Stomach (tissue), 4 donors: ENCODE measurements around the gene FIGN.

Experiments used
- EP300 ChIP-seq: sonication (generic); formaldehyde crosslinking; IDR thresholded peaks from one replicate; pipeline ENCODE4 v1.6.1; 2017; ENCODE audit warnings: antibody characterized with exemption
- POLR2A ChIP-seq, 4 donors: fragments of 450-650 bp; IDR thresholded peaks; one replicate each; pipeline ENCODE4 v1.6.1; 2016; ENCODE audit warnings: antibody characterized with exemption in 4 of 4, control low read depth in 2 of 4, mild to moderate bottlenecking in 1 of 4, moderate library complexity in 1 of 4
- POLR2AphosphoS5 ChIP-seq, 3 donors: sonication (generic); formaldehyde crosslinking; IDR thresholded peaks; one replicate each; pipeline ENCODE4 v1.6.1; 2016; ENCODE audit warnings: antibody characterized with exemption in 3 of 3
- TF ChIP-seq, protein P1 (sequence below), 7 experiments: fragments of 450-650 bp in 4 of 7; fragments of 200-600 bp in 3 of 7; sonication (generic) in 3 of 7; IDR thresholded peaks; one replicate each; pipeline ENCODE4 v1.5.1; 2016 to 2019; ENCODE audit warnings: antibody characterized with exemption in 7 of 7, control low read depth in 2 of 7, mild to moderate bottlenecking in 1 of 7

DNA sequence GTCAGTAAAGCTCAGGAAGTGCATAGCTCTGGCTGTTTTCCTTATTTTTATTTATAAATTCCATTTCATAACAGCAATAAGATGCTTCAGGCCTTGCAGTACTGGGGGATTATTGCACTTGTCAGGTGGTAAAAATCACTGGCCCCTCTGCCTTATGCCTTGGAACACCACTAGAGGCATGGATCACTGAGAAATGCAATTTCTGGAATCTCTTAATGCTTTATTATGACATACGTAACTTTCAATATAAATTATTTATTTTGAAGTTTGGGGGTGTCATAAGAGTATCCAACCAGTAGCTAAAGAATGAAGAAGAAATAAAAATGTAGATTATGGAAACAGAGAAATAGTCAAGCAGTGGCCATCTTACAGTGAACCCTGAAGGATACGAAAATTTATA, 183.1 kb downstream of the FIGN start:
- TF ChIP-seq, protein P1, sequence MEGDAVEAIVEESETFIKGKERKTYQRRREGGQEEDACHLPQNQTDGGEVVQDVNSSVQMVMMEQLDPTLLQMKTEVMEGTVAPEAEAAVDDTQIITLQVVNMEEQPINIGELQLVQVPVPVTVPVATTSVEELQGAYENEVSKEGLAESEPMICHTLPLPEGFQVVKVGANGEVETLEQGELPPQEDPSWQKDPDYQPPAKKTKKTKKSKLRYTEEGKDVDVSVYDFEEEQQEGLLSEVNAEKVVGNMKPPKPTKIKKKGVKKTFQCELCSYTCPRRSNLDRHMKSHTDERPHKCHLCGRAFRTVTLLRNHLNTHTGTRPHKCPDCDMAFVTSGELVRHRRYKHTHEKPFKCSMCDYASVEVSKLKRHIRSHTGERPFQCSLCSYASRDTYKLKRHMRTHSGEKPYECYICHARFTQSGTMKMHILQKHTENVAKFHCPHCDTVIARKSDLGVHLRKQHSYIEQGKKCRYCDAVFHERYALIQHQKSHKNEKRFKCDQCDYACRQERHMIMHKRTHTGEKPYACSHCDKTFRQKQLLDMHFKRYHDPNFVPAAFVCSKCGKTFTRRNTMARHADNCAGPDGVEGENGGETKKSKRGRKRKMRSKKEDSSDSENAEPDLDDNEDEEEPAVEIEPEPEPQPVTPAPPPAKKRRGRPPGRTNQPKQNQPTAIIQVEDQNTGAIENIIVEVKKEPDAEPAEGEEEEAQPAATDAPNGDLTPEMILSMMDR (IDR thresholded peaks at IDR 0.05), result no peak
- TF ChIP-seq POLR2A (IDR thresholded peaks at IDR 0.05) (no peak), POLR2AphosphoS5 (IDR thresholded peaks at IDR 0.05) (no peak), EP300 (no peak)
